ENCODE data around the gene TMEM151B. TPM values are rescaled to one million over a fixed set of nuclear protein-coding genes. Genes with fewer than 3 reads are reported as not detected.

The TMEM151B gene
- total and polyA plus RNA-seq, 10 of the 15 experiments (the other 5 are each of a cell fraction or from before 2014, with no cell fraction given): 0.01 to 0.19 (median 0.05) TPM; not detected in 6

GRCh38 chr6:44235269-44235668 lies 35.0 kb upstream of the TMEM151B start:
- intact Hi-C loops (cut with micrococcal nuclease; ENCODE audit: unreplicated experiment): no loop called here
- 97% methylated on average over 6 of the region's 6 CpGs for WGBS (ENCODE audit: insufficient coverage, insufficient replicate concordance, low lambda C conversion rate, missing lambda C conversion rate)
- Histone ChIP-seq H3K4me3 (no peak overlapping the region), H3K36me3 (ENCODE audit: control insufficient read depth in 2 of 2, insufficient read depth in 2 of 2, low read length in 1 of 2) (peaks cover 4 to 11% of the 10 kb centered on the region in 2 experiments; a peak in 3 of 4 replicates), H3K4me2 (ENCODE audit: control insufficient read depth, insufficient read depth) (no peak overlapping the region), H4K20me1 (ENCODE audit: control insufficient read depth, insufficient read depth) (no peaks in the 10 kb centered on the region), H3K27me3 (replicated peaks in 1 of 2; ENCODE audit: control insufficient read depth in 2 of 2, insufficient read depth in 2 of 2, low read length in 1 of 2) (no peaks in the 10 kb centered on the region), H3K27ac (ENCODE audit: control insufficient read depth, insufficient read depth) (no peak overlapping the region), H3K4me1 (ENCODE audit: control insufficient read depth, insufficient read depth, low read length) (peaks cover 8% of the 10 kb centered on the region), H3K79me2 (ENCODE audit: control insufficient read depth, insufficient read depth, low read length) (no peaks in the 10 kb centered on the region), H3K9ac (ENCODE audit: control insufficient read depth, insufficient read depth, low read length) (no peak overlapping the region), H2AFZ (ENCODE audit: control insufficient read depth, low read depth, low read length) (no peak overlapping the region), H3K9me3 (replicated peaks; ENCODE audit: control insufficient read depth, insufficient read depth, low read length) (no peaks in the 10 kb centered on the region)
- ChIA-PET RAD21 (ENCODE audit: unreplicated experiment) (interaction anchor here (0.9 to 4.8 kb wide), 7 partner anchors 11 to 66 kb away, joined by 3 to 29 read pairs (median 5); partner anchors contain the start of gene SLC29A1), SMC1A (ENCODE audit: uncharacterized antibody, unreplicated experiment) (interaction anchor here (1.0 to 3.5 kb wide), 13 partner anchors 8 to 139 kb away, joined by 3 to 26 read pairs (median 5); partner anchors contain the start of gene SLC35B2), POLR2A (interaction anchor here (1.2 to 4.4 kb wide), 2 partner anchors 10 kb away, joined by 5 to 27 read pairs; no protein-coding TSS in a partner anchor), CTCF (interaction anchor here (0.7 to 6.4 kb wide), 24 partner anchors 10 to 139 kb away, joined by 3 to 117 read pairs (median 6); partner anchors contain the start of genes AARS2, HSP90AB1, MYMX and SLC29A1)
- FAIRE-seq: no peak
- no peak for ATAC-seq
- no peak for DNase-seq (ENCODE audit: low read depth, low spot score)
- BruUV-seq (replicated peaks): no TSS peak
- in situ Hi-C loops (cut with MboI): loop anchor here (5.0 to 10.0 kb wide), 2 partner anchors 63 to 130 kb away; no protein-coding TSS in a partner anchor
- TF ChIP-seq SUPT20H (IDR thresholded peaks at IDR 0.05; ENCODE audit: borderline replicate concordance, control insufficient read depth, low read depth, low read length) (no peak), KDM1A (IDR thresholded peaks at IDR 0.05; ENCODE audit: borderline replicate concordance) (no peak), FOS (IDR thresholded peaks at IDR 0.05; ENCODE audit: borderline replicate concordance, extremely low read depth, insufficient read length) (no peak), RFX5 (IDR thresholded peaks at IDR 0.05; ENCODE audit: low read depth, low read length) (no peak), MTA3 (IDR thresholded peaks at IDR 0.05; ENCODE audit: borderline replicate concordance, low read length) (no peak), ESRRA (IDR thresholded peaks at IDR 0.05; ENCODE audit: low read length) (no peak), CBX3 (IDR thresholded peaks at IDR 0.05; ENCODE audit: borderline replicate concordance, low read depth) (no peak), MTA2 (IDR thresholded peaks at IDR 0.05; ENCODE audit: low read depth) (no peak), SMARCA5 (IDR thresholded peaks at IDR 0.05) (no peak), GATAD2B (conservative IDR thresholded peaks at IDR 0.05; ENCODE audit: low read depth) (no peak), PKNOX1 (IDR thresholded peaks at IDR 0.05) (no peak), NKRF (conservative IDR thresholded peaks at IDR 0.05) (no peak), RAD21 (IDR thresholded peaks at IDR 0.05; ENCODE audit: insufficient read depth, low read depth, low read length) (no peak), CREM (IDR thresholded peaks at IDR 0.05; ENCODE audit: low read depth) (no peak), IKZF2 (IDR thresholded peaks at IDR 0.05) (no peak), YBX1 (IDR thresholded peaks at IDR 0.05) (no peak)

All from GM12878 (cell line).